Activated gamma-delta T cell (primary cell): ENCODE results near the gene ACSS1.

Source experiments
- DNase-seq: peaks from one replicate; lab custom pipeline; 2025; lab: John Stamatoyannopoulos, UW

The ACSS1 gene

GRCh38 chr20:25030649-25031207, 27.2 kb downstream of the ACSS1 start:
- no peak for DNase-seq

GRCh38 chr20:25030007-25030648, 27.8 kb downstream of the ACSS1 start:
- DNase-seq = no peak

- no peak for DNase-seq
These were observed 31.8 kb downstream of the ACSS1 start for GRCh38 chr20:25025986-25026605.

GRCh38 chr20:25025091-25025861, 32.7 kb downstream of the ACSS1 start:
- no peak for DNase-seq

- DNase-seq = no peak
These were observed 33.8 kb downstream of the ACSS1 start for GRCh38 chr20:25024171-25024570.

- no peak for DNase-seq
These were observed 34.6 kb downstream of the ACSS1 start for GRCh38 chr20:25023356-25023755.

GRCh38 chr20:25022680-25023079, 35.3 kb downstream of the ACSS1 start:
- no peak for DNase-seq

GRCh38 chr20:25021336-25021735, 36.6 kb downstream of the ACSS1 start:
- no peak for DNase-seq

GRCh38 chr20:25020901-25021301, 37.0 kb downstream of the ACSS1 start:
- no peak for DNase-seq

GRCh38 chr20:25020345-25020744, 37.6 kb downstream of the ACSS1 start:
- DNase-seq = no peak

GRCh38 chr20:25019381-25020155, 38.4 kb downstream of the ACSS1 start:
- no peak for DNase-seq

GRCh38 chr20:25018841-25019240, 39.1 kb downstream of the ACSS1 start:
- no peak for DNase-seq

- DNase-seq = no peak
These were observed 39.5 kb downstream of the ACSS1 start for GRCh38 chr20:25018425-25018824.

GRCh38 chr20:25017257-25017803, 40.6 kb downstream of the ACSS1 start:
- no peak for DNase-seq

GRCh38 chr20:25016471-25016870, 41.5 kb downstream of the ACSS1 start:
- DNase-seq = no peak

GRCh38 chr20:25015986-25016385, 42.0 kb downstream of the ACSS1 start:
- no peak for DNase-seq

GRCh38 chr20:25014816-25015215, 43.1 kb downstream of the ACSS1 start:
- no peak for DNase-seq

GRCh38 chr20:25013478-25014380, 44.2 kb downstream of the ACSS1 start:
- no peak for DNase-seq

GRCh38 chr20:25012616-25013189, 45.2 kb downstream of the ACSS1 start:
- no peak for DNase-seq

- no peak for DNase-seq
These were observed 46.1 kb downstream of the ACSS1 start for GRCh38 chr20:25011831-25012241.
